Measurements from ENCODE around the gene YWHAE.
A peak's percentile ranks its signal among the peaks of the same experiment; 100 is the strongest.
"Not testable (repeated sequence)": the region's sequence is repeated elsewhere in the genome, so short reads cannot be mapped to it uniquely, and the experiment has no call there.

The YWHAE gene

DNA sequence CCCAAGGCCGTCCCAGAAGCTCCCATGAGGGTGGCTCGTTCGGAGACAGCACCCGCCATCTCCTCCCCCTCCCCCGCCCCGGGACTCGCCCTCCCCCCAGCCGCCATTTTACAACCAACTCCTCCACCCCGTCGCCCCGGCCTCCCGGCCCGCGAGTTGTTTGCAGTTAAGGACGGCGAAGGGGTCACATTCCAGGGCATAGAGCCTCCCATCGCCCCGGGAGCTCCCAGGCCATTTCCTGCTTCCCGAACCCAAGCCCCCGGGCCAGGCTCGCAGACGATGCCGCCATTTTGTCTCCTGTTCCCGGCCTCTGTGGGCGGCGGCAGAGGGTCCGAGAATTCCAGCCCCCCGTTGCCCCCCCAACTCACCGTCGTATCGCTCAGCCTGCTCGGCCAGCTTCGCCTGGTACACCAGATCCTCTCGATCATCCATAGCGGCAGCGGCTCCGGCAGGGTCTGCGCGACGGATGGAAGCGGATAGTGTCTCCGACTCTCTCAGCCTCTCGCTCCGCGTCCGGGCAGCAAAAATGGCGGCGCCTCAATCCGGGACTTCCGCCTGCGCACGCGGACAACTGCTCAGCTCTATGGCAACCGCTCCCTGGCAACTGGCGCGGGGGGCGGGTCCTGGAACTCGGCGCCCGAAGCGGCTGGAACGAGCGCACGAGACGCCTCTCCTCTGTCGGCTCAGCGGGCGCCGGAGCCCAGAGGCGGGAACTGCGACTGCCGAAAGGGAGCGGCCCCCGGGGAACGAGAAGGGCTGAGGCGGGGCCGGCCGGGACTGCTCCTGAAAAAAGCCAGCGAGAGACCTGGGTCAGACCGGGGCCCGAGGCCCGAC lies at the start of gene YWHAE:
TSS of gene YWHAE (minus strand) at position 544 of the 834 bp plus-strand sequence. CDS start at position 432, 112 bp downstream.
- peak; percentile 94 for DNase-seq

DNA sequence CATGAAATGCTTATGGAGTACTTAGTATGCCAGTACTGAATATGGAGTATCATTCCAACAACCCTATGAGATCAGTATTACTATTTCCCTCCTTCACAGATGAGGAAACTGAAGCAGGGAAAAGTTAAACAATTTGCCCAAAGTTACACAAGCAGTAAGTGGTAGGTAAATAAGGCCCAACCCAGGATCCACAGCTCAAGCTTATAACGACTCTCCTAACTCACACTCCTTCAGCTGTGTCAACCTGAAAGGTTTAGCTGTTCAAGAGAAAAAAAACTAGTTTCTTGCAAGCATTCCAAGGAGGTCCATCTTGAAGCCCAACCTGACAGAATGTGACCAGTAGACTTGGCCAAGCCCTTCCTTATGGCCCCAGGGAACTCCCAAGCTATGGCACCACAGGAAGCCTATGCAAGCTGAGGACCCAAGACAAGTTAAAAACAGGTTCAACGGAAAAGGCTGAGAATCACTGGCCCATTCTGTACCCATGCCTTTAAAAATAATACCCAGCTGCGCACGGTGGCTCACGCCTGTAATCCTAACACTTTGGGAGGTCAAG lies 49.5 kb upstream of the YWHAE start:
- no peak for DNase-seq

- DNase-seq = no peak
Measured at GRCh38 chr17:1447052-1447451, 47.0 kb upstream of the YWHAE start.

GRCh38 chr17:1446201-1446600 lies 46.2 kb upstream of the YWHAE start:
- no peak for DNase-seq

GRCh38 chr17:1445695-1446094 lies 45.7 kb upstream of the YWHAE start:
- not testable (repeated sequence) for DNase-seq

GRCh38 chr17:1442721-1443120 lies 42.7 kb upstream of the YWHAE start:
- not testable (repeated sequence) for DNase-seq

- no peak for DNase-seq
Measured at GRCh38 chr17:1442187-1442586, 42.2 kb upstream of the YWHAE start.

- DNase-seq = no peak
Measured at GRCh38 chr17:1440921-1441320, 40.9 kb upstream of the YWHAE start.

DNA sequence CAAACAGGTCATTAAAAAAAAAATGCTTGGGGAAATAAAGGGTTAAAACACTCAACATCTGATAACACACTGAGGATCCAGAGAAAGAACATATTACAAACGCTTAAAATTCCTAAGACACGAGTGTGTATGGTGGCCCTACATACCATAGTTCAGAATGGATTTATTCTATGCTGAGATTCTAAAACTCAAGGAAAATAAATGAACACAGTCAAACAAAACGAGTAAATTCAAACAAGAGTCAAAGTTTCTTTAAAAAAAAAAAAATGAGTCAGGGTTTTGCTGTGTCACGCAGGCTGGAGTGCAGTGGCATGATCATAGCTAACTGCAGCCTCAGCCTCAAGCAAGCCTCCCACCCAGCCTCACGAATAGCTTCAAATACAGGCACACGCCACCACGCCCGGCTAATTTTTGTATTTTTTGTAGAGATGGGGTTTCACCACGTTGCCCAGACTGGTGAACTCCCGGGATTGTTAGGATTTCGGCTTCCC lies 38.6 kb upstream of the YWHAE start:
- no peak for DNase-seq

DNA sequence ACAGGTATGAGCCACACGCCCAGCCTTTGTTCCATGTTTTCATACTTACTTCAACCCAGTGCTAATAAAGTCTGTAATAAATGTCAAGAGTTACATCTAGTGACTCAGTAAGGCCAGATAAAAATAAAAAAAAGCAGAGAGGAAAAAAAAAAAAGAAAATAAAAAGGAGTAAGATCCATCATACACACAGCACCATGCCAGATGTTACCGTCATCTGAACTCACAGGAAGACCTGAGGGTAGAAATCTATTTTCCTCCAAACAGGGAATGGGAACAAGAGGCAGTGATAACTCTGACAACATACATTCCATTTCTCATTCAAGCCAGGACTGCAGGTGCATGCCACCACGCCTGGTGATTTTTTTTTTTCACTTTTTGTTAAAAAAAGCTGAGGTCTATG lies 35.3 kb upstream of the YWHAE start:
- no peak for DNase-seq

DNA sequence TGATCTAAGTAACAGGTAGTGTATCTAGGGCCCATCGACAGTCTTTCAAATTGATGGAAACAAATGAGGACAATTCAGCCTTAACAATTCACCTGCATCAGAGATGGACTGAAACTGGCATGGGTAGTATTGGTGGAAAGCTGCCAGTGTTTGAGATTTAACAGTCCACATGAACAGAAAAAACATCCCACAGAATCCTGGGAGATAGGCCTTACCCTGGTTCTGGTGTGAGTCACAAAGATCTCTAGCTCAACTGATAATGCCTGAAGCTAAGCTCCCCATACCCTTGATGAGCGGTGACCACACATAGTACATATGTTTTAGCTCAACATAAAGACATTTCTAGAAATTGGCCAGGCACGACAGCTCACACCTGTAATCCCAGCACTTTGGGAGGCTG lies 34.1 kb upstream of the YWHAE start:
- no peak for DNase-seq

DNA sequence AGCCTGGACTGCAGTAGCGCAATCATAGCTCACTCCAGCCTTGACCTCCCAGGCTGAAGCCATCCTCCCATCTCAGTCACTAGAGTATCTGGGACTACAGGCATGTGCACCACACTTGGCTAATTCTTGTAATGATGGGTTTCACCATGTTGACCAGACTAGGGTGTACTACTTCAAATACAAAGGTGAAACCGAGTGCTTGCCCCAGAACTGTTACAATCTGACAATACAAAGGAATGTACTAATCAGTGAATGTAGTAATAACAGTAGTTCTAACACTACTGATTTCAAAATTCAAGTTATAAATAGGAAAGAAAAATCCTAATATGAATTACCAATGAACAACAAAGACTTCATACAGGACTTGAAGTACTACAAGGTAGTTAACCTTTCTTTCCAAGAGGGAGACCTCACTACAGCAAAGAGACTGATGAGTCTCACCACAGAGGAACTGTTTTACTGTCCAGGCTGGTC lies 31.6 kb upstream of the YWHAE start:
- no peak for DNase-seq

DNA sequence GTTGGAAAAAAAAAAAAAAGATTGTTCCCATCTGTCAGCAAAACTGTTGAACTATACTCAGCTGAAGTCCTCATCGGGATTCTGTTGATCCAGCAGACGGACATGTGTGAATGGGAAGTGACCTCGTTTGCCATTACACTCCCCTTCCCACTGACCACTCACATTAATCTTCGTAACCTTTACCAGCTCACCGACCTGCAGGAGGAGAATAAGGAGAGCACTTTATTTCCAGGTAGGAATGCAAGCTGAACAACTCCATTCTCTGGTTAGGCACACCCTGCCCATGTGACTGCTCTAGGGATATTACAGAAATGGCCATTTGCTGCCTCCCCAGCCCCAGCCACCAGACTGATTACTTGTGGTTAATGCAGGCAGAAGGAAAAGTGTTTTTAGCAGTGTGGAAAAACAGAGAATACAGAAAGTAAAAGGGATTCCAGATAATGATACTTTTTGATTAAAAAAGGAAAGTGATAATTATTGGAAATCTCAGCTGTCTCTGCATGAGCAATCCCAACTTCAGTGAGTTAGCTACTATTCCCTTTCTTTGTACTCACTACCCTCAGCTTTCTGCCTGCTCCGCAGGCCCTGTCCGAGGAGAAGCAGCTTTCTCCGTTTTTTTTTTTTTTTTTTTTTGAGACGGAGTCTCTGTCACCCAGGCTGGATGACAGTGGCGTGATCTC lies 23.6 kb upstream of the YWHAE start:
- DNase-seq = peak; percentile 41

DNA sequence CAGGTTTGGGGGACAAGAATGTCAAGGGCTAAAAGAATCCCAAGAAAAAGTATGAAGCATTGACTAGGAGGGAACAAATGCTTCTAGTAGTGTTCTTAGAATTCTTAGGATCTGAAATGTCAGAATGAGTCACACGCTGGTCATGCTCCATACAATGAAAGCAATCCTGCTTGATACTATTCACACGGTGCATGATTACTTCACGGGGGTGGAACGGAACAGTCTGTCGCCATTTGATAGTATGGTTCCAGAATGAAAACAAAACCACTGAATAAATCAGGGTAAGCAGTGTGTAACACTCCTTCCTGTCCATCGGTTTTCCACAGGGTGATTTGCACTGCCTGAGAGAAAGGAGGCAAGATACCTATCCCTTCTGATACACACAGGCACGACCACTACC lies 22.9 kb upstream of the YWHAE start:
- DNase-seq = no peak

DNA sequence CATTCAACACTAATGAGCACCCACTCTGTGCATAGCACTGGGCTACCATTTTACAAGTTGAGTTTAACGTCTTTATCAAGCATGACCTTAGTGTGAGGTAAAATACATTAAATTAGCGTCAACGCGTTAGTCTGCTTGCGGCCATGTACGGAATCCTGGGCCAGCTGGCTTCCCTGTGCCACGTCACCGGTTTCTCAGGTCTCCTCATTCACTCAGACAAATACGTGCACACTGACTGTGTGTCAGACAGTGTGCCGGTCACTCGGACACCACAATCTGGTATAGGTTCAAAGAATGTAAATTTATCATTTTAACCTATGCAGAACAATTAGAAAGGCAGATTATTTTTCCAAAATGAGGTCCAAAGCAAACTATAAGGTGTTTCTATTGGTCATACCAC lies 21.4 kb upstream of the YWHAE start:
- DNase-seq = no peak

DNA sequence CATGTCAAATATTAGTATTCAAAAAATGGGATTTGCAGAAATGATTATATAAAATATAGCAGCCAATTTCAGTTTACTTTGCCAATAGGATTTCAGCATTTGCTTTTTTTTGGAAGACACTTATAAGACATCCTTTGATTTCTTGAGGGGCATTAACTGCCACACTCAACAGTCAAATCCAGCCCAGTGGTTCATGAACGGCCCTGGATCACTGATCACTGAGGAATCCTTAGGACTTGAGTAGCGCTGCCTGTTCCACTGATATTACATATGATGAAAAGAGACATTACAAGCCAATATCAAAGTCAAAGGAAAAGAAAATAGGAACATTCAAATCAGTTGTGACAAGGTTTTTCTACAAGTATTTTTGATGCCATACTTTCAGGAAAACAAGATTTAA lies 21.0 kb upstream of the YWHAE start:
- DNase-seq = no peak

GRCh38 chr17:1420163-1420562 lies 20.1 kb upstream of the YWHAE start:
- no peak for DNase-seq

GRCh38 chr17:1418476-1418875 lies 18.5 kb upstream of the YWHAE start:
- DNase-seq = not testable (repeated sequence)

DNA sequence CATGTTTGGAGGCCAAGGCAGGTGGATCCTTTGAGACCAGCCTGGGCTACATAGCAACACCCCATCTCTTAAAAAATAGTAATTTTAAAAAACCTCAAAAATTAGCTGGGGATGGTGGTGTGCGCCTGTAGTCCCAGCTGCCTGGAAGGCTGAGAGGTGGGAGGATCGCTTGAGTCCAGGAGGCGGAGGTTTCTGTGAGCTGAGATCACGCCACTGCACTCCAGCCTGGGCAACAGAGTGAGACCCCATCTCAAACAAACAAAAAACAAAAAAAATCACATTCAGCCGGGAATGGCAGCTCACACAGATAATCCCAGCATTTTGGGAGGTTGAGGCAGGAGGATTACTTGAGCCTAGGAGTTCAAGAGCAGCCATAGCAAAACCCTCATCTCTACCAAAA lies 16.4 kb upstream of the YWHAE start:
- no peak for DNase-seq

DNA sequence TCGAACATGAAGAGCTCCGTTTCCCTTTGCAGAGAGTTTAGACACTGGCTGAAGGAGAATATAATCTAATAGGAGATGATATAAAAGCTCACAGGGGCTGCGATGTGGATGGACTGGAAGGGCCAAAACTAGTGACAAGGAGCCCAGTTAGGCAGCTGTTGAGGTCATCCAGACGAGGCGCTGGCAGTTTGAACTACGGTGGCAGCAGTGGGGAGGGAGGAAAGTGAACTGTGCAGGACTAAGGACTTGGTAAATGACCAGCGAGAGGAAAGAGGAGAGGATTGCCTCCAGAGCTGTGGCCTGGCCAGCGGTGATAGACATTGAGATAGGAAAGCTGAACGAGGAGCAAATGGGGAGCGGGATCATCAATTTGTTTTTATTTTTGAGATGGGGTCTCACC lies 14.6 kb upstream of the YWHAE start:
- no peak for DNase-seq

DNA sequence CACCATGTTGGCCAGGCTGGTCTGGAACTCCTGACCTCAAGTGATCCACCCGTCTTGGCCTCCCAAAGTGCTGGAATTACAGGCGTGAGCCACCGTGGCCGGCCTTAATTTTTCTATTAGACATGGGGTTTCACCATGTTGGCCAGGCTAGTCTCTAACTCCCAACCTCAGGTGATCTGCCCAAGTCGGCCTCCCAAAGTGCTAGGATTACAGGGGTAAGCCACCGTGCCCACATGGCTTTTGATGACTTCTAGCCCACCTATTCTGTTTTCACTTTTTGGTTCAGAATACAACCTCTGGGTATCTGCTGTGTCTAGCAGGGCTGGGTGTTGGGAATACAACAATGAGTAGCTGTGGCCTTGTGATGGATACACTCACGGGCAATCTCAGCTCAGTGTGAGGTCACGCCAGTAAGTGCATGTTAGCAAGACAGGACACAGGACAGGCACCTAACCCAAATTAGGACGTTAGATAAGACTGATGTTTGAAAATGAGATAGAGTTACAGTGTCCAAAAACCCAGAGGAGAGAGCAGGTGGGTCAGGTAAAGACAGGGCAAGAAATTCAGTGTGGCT lies 14.1 kb upstream of the YWHAE start:
- DNase-seq = no peak

- DNase-seq = no peak
Measured at GRCh38 chr17:1413281-1413791, 13.3 kb upstream of the YWHAE start.
